HL-60/S4 treated with retinoic acid at 250 ng/mL for 4 days and 3 days (cell line): ENCODE measurements around the gene TOX4.

Experiments
- in situ Hi-C: fragments of 300-500 bp; cut with MboI; formaldehyde crosslinking; loops from 2 replicates; pipeline ENCODE4 v1.7.0; 2022; ENCODE audit warnings: low sequenced_read_pairs

Gene TOX4

DNA sequence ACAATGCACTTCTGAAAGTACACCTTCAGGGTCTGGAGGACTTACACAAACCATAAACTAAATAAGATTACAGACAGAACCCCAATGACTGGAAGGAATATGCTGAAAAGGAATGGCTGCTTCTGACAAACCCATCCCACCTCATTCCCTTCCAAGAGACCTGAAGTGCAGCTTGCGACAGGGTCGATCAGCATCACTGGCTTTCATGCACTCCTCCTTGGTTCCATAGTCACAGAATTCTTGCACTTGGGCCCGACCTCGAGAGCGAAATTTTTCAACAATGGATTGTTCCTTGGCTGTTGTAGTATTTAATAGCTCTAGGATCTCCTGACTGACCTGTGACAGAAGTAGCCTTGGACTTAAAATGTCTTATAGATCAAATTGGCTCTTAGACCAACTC is 24.6 kb downstream of the TOX4 start:
- in situ Hi-C loops = no loop called here

DNA sequence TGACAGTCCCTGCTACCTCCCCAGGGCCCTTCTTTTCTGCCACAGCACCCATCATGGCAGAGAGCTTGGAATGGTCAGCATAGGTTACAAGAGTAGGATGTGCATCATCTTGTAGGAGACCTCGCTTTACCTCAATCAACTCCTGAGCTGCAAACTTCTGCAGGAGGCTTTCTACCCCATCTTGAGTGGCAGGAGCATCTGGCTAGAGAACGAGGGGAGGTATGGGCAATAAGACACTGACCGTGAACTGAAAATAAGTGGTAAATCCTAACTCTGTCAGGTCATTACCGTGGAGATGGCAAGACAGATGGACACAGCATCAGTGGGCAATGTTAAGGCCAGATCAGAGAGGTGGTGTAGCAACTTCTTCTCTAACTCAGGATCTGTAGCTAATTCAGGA is 26.4 kb downstream of the TOX4 start:
- in situ Hi-C loops = no loop called here

DNA sequence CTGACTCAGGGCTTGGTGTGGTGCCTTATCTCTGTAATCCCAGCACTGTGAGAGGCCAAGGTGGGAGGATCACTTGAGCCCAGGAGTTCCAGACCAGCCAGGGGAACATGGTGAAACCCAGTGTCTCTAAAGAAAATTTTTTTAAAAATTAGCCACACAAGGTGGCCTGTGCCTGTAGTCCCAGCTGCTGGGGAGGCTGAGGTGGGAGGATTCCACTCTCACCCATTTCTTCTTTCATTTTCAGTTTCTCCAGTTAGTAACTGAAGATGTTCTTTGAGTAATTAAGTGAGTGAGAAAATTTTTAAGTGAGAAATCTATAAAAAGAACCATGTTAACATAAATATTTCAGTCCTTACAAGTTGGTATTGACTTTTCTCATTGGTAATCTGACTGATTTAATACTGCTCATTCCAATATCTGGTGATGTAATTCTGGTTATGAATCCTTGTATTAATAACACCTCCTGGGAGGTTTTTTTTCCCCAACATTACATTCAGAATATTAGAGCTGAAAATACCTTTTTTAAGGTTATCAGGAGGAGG is 28.1 kb downstream of the TOX4 start:
- in situ Hi-C loops = no loop called here

DNA sequence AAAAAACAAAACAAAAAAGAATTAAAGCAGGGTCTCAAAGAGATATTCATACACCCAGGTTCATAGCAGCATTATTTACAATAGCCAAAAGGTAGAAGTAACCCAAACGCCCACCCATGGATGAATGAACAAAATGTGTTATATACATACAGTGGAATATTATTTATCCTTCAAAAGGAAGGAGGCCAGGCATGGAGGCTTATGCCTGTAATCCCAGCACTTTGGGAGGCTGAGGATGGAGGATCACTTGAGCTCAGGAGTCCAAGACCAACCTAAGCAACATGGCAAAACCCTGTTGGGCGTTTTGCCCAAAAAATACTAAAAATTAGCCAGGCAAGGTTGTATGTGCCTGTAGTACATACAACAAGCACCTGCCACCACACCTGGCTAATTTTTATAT is 29.6 kb downstream of the TOX4 start:
- in situ Hi-C loops = no loop called here

DNA sequence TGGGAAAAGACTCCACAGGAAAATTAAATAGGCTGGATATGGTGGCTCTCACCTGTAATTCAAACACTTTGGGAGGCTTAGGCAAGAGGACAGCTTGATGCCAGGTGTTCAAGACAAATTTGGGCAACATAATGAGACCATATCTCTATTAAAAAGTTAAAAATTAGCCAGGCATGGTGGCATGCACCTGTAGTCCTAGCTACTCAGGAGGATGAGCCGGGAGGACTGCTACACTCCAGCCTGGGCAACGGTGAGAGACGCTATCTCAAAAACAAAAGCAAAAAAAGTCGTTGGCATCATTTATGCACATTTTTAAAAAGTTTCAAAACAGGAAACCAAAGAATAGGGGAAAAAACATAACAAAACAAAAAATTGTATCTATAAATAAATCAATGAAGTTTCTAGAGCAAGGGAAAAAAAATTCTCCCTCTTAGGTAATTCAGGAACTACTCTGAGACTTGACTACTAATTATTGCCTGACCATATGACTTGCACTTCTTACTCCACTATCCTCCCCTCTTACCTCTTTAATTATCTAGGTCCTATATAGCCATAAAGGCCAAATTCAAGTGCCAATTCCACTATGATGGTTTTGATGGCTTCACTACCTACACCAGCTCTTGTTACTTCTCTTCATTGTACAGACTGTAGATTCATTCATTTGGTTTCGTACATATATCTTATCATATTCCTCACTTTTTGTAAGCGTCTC is 32.6 kb downstream of the TOX4 start:
- in situ Hi-C loops = no loop called here

DNA sequence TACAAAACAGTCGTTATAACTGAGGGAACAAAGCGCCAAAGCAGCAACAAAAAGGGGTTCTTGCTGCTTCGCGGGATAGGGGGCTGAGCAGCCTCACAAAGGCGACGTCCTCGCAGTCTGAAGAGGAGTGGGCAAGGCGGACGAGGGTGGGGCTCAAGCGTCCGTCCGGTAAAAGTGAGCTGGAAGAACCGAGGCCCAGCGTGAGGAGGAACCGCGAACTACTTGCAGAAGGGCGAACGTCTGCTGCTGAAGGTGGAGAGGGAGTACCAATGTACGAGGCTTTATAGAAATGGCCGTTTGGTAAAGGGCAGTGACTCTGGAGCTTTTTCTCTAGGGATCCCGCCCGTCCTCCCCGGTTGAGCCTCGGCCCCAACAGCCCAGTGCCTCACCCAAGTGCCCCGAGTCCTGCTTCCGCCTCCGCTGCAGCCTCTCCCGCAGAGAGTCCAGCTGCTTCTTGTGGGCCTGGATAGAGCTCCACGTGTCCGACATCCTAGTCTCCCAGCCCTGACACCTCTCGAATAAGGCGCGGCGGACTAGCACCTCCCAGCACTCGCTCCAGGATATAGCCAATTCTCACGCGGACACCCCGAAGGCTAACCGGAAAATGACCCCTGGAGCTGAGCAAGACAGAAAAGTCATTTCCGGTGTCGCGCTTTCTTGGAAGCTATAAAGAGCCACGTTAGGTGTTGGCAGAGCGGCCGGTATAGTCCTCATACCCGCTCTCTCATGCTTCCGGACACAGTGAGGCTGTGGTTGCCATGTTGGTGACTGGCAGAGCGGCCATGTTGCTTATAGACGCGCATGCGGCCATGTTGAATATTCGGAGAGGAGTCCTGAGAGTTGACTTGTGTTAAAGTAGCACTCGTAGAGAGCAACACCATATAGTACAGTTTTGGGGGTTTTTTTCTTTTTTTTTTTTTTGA is 34.0 kb downstream of the TOX4 start, which contains the start of gene METTL3:
TSS of gene METTL3 (minus strand) at position 606 of the 923 bp plus-strand sequence. CDS start at position 489, 117 bp downstream.
- in situ Hi-C loops = no loop called here

DNA sequence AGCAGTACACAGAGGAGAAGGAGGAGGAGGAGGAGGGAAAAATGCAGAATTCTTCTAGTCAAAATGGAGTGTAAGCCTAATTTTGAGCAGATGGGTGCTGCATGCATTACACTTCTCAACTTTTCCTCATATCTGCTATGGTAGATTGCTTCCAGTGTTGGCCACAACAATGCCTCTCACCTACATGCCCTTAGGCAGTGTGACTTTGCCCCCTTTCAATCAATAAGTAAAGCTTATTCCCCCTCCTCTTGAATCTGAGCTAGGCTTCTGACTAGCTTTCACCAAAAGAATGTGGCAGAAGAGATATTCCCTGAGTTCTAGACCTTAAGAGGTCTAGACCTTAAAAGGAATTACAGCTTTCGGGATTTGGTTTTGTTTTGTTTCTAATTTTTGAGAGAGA is 37.3 kb downstream of the TOX4 start:
- in situ Hi-C loops = no loop called here

DNA sequence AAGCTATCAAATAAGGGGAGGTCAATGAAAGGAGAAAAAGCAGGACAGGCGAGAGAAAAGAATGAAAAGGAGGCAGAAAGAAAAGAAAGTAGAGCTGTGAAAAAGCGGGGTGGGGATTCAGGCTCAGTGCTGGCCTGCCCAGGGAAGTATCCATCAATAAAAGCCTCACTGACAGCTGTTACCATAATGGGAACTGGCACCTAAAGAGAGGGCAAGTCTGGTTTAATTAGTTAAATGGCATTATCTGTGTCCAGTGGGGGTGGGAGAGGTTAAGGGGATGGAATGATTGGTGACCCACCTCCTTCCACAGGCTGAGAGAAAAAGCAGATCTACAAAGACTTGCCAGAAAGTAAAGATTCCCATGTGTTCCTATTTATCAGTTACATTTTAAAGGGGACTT is 41.7 kb downstream of the TOX4 start:
- in situ Hi-C loops = no loop called here

DNA sequence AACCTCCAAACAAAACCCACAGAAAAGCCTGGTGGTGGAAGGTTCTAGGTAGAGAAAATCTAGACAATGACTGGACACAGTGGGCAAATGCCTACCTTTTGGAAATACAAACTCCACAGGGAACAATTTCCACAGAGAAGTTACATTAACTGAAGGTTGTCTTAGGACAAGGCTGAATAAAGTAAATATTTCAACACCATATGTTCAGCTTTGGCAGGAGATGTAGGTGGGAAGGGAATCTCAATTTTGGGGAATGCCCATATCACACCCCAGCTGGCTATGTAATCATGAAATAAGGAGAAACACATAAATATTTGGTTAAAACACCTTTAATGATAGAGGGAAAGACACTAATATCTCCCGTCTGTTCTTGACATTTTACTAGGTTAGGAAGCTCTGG is 43.8 kb downstream of the TOX4 start:
- in situ Hi-C loops = no loop called here

DNA sequence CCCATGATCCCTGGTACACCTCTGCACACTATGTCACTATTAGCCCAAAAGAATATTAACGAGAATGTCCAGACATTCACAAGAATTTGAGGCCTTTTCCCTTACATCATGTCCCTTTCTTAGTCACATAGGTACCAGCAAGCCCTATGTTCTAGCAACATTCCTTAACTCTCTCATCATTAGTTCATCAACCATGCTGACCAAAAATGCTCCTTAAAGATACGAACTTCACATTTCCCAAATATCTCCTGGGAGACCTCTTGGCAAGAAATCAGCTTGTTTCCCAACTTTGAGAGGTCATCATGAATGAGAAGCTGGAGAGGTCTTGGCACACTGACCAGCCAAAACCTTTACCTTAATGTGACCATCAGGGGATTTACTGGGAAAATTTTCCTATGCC is 44.5 kb downstream of the TOX4 start:
- in situ Hi-C loops = no loop called here

DNA sequence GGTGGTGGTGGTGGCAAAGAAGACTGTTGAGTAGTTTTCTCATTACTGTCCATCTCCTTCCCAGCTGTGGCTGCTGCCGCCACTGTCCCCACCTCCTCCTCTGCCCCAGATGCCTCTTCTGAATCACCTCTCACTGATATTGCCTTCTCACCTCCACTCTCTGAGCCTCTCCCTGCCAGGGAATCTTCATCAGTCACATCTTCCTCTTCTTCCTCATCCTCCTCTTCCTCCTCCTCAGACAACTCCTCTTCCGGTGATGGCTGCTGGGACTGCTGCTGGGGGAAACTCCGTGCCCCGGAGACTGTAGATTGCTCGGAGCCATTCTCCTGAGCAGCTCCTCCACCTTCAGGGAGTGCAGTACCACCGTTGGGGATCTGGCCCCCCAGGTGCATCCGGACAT is 46.2 kb downstream of the TOX4 start:
- in situ Hi-C loops = no loop called here

DNA sequence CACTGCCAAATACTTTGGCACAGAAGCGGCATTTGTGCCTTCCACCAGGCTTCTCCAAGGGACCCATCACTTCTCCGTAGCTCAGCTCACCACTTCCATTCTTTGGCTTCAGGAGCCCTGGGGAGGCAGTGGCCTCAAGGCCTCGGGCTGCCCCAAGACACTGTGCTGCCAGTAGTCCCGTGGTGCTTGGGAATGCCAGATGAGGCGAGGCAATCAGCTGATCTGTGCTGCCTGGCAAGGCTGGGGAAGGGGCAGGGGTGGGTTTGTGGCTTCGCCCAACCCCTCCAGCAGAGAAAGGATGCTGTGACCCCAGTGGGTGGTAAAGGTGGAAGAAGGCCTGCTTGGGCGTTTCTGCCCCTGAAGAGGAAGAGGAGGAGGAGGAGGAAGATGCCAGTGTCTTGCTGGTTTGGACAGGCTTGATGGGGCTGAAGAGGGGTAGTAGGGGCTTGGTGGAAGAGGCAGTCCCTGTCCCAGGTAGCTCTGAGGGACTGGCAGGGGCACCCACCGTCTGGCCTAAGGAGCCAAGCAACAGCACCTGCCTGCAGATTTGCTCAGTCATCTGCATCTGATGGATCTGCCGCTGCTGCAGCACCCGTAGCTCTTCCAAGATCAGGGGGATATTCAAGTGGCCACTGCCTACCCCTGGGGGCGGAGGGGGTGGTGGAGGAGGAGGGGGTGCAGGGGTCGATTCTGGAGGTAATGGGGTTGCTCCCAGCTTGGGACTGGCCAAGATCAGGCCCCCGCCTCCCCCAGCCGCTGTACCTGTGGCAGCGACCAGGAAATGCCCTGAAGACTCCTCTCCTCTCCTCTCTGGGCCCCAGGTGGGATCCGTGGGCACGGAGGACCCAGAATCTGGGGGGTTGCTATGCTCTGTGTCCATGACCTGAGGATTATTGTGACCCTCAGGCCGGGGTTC is 47.8 kb downstream of the TOX4 start:
- in situ Hi-C loops = no loop called here

DNA sequence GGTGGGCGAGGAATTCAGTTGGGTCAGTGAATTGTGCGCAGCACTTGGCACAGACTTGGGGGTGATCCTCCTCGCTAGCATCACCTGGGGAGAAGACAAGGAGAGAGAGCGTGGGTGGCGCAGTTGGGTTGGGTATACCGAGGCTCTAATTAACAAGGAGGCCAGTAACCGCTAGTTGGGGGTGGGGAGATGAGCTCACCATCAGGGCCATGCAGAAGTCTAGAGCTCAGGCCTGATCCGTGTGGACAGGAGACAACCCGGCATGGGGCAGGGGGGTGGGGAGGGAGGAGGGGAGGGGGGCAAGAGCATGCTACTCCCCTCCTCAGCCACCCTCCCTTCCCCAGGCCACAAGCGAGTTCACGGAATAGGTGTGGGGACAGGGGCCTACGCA is 48.6 kb downstream of the TOX4 start:
- in situ Hi-C loops = no loop called here

DNA sequence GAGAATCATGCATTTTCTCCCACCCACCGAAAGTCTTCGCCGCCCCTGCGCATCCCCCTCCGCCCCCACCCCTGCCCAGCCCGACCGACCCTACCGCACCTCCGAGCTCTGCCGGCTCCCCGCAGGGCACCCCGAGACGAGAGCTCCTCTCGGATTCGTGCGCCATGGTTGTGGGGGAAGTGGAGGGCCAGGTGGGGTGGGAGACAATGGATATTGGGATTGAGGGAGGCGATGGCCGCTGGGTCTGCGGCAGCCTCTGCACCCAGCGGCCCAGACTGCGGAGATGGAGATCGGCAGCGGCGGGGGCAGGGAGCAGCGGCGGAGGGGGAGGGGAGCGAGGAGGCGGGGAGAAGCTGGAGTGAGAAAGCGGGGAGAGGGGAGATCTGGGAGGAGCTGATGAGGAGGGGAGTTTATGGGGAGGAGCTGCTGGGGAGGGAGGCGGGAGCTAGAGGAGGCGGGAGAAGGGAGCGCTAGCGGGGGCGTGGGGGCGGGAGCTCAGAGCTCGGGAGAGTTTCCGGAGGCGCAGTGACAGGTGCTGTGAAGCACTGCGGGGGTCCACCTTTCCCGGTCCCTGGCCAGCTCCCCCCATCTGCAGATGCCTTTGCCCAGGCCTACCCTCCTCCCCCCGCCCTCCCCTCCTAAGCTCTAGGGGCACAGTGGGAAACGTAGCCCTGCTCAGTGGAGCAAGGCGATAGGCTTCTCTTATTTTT is 49.1 kb downstream of the TOX4 start, which contains the start of gene SALL2:
TSS of gene SALL2 (minus strand) at position 385 of the 710 bp plus-strand sequence. CDS start at position 166, 219 bp downstream.
- in situ Hi-C loops = no loop called here

DNA sequence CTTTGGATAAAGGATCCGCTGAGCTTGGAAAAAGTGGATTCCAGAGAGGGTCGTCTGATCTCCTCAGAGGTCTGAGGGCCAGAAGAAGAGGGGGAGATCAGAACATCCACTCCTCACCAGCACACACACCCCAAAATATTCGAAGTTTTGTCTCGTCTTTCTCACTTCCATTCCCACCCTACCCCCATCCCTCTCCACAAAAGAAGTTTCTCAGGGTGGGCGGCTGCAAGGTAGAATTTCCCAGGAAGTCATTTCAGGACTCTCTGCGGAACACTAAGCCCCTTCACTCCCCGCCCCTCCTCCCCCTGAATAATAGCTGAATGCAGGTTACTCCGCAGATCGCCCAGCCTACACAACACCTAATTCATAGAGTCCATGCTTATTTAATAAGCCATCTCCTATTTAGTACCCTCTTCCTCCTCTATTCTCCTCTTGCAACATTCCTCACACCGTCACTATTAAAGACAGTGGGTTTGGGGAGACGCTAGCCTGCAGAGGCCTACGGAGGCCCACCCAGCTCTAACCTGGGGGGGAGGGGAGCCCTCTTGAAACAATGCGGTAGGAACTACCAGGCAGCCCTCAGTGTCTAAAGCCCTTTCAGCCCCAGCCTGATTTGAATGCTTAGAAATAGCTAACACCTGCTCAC is 49.8 kb downstream of the TOX4 start:
- in situ Hi-C loops = no loop called here

DNA sequence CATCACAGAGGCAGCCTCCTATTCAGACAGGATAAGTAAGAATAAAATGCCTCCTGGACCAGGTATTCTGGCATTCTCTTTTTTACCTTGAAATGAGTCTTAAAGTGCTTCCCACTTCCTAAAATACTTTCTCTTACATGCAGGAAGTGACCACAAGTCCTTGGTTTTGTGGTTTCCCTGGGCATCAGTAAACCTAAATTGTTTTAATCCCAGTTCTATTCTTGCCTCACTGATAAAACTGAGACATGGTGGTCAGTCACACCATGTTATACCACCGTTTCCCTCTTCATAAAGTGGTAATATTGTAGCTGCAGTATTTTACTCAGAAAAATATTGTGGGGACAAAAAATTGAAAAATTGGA is 50.3 kb downstream of the TOX4 start:
- in situ Hi-C loops = no loop called here

DNA sequence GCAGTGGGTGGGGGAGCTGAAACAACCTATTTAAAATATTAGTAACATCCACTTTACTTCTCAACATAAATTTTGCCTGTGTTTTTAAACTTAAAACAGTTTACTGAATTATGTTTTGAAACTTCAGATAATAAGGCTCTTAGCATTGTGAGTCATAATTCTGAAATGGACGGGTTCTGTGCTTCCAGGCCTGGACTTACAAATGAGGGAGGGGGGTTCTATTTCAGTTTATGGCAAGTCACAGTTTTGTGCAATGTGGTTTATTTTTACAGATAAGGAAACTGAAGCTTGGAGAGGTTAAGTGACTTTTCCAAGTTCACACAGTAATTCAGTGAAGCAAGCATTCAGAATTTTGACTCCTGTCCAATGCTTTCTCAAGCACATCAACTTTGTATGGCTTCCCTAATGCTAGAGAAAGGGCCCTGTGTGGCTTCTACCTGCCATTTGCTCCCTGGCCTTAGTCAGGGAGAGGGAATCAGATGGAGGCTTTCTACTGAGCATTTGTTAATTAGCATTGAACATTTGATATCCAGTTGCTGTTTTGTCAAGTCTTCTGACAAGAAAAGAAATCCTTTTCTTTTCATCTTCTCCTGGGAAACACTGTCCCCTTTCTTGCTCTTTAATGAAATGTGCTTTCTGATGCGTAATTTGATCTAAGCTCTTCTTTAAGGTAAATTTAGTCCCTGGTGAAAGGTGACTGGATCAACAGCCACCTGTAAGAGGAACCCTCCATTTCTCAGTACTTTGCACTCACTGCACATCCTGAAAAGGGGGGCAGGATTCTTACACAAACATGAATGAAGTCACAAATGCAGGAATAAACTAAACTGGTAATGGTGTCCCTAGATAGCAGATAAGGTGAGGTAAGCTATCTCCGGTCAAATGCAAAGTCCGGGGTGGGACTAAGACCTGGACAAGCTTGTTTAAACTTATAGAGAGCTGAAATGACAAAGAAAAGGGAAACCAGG is 51.7 kb downstream of the TOX4 start:
- in situ Hi-C loops = no loop called here

DNA sequence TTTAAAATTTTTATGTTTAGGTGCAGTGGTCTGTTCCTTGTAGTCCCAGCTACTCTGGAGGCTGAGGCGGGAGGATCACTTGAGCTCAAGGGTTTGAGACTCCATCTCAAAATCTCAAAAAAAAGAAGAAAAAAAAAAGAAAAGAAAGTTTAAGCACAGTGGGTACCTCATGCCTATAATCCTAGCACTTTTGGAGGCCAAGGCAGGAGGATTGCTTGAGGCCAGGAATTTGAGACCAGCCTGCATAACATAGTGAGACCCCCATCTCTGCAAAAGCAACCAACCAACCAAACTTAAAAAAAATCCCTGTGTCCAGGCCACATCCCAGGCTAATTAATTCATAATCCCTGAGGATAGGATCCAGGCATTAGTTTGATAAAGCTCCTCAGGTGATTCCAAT is 52.5 kb downstream of the TOX4 start:
- in situ Hi-C loops = no loop called here

DNA sequence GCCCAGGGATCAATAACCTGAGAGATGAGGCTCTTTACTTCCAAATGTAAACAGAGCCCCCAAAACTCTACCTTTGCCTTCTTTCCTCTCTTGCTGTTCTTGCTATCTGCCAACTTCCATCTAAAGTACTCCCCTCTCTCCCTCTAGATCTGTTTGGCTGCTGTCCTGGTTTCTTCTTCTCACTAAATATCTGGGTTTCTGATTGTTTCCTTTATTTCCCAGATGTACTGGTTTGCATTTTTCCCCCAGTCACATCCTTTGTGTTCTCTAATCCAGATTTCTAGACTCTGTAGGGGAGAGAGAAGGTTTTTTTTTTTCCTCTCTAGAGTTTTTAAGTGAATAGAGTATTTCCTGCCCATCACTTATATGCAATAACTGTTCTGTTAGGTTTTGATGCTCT is 56.3 kb downstream of the TOX4 start:
- in situ Hi-C loops = no loop called here
